ENCODE measurements around the gene POPDC3.

POPDC3 gene

GRCh38 chr6:105151644-105152043 is 28.2 kb downstream of the POPDC3 start:
- ChIA-PET POLR2A (no interaction called here), CTCF (no interaction called here)
- DNase-seq (ENCODE audit: extremely low spot score), result no peak
- TF ChIP-seq TARDBP (IDR thresholded peaks at IDR 0.05) (no peak), FOXA1 (IDR thresholded peaks at IDR 0.05) (no peak), NFRKB (IDR thresholded peaks at IDR 0.05) (no peak), CTBP1 (IDR thresholded peaks at IDR 0.05; ENCODE audit: borderline replicate concordance) (no peak), ELF4 (IDR thresholded peaks at IDR 0.05) (no peak), L3MBTL2 (conservative IDR thresholded peaks at IDR 0.05) (no peak), FOXM1 (IDR thresholded peaks at IDR 0.05; ENCODE audit: borderline replicate concordance) (no peak), PKNOX1 (IDR thresholded peaks at IDR 0.05) (no peak), ARNT (IDR thresholded peaks at IDR 0.05) (no peak), HDGF (IDR thresholded peaks at IDR 0.05; ENCODE audit: borderline replicate concordance) (no peak), SP1 (IDR thresholded peaks at IDR 0.05) (no peak)

- ChIA-PET CTCF (no interaction called here), POLR2A (no interaction called here)
- no peak for DNase-seq (ENCODE audit: extremely low spot score)
- no peak for TF ChIP-seq BHLHE40 (IDR thresholded peaks at IDR 0.05; ENCODE audit: borderline replicate concordance)
- TF ChIP-seq HDGF (IDR thresholded peaks at IDR 0.05; ENCODE audit: borderline replicate concordance), result no peak
- no peak for TF ChIP-seq CTBP1 (IDR thresholded peaks at IDR 0.05; ENCODE audit: borderline replicate concordance)
- TF ChIP-seq SUZ12 (IDR thresholded peaks at IDR 0.05), result no peak
- TF ChIP-seq FOXM1 (IDR thresholded peaks at IDR 0.05; ENCODE audit: borderline replicate concordance), result no peak
- TF ChIP-seq NFRKB (IDR thresholded peaks at IDR 0.05), result no peak
- no peak for TF ChIP-seq ARNT (IDR thresholded peaks at IDR 0.05)
- TF ChIP-seq L3MBTL2 (conservative IDR thresholded peaks at IDR 0.05), result no peak
- TF ChIP-seq PKNOX1 (IDR thresholded peaks at IDR 0.05), result no peak
- TF ChIP-seq FOXK2 (IDR thresholded peaks at IDR 0.05), result no peak
- no peak for TF ChIP-seq TARDBP (IDR thresholded peaks at IDR 0.05)
- no peak for TF ChIP-seq FOXA1 (IDR thresholded peaks at IDR 0.05)
- TF ChIP-seq ZNF384 (IDR thresholded peaks at IDR 0.05), result no peak
Observed at GRCh38 chr6:105138141-105138540, 41.7 kb downstream of the POPDC3 start.

GRCh38 chr6:105137388-105137787 is 42.4 kb downstream of the POPDC3 start:
- ChIA-PET POLR2A (no interaction called here), CTCF (no interaction called here)
- TF ChIP-seq ELF4 (IDR thresholded peaks at IDR 0.05) (no peak), L3MBTL2 (conservative IDR thresholded peaks at IDR 0.05) (peak; percentile 77)
- no peak for DNase-seq (ENCODE audit: extremely low spot score)

- POLR2A ChIA-PET, result interaction anchor here (1.0 kb wide), 1 partner anchor 27 kb away, joined by 3 read pairs; no protein-coding TSS in a partner anchor
- CTCF ChIA-PET, result interaction anchor here (0.6 to 0.8 kb wide), 3 partner anchors 48 to 1020 kb away, joined by 3 to 4 read pairs (median 3); partner anchors contain the start of gene PREP
- TF ChIP-seq SUZ12 (IDR thresholded peaks at IDR 0.05) (no peak), CTBP1 (IDR thresholded peaks at IDR 0.05; ENCODE audit: borderline replicate concordance) (no peak)
- DNase-seq (ENCODE audit: extremely low spot score), result peak; percentile 91
Observed at GRCh38 chr6:105136431-105137350, 43.1 kb downstream of the POPDC3 start.

GRCh38 chr6:105135907-105136430 is 43.8 kb downstream of the POPDC3 start:
- TF ChIP-seq NFRKB (IDR thresholded peaks at IDR 0.05) (no peak), CTBP1 (IDR thresholded peaks at IDR 0.05; ENCODE audit: borderline replicate concordance) (no peak), PKNOX1 (IDR thresholded peaks at IDR 0.05) (no peak), ELF4 (IDR thresholded peaks at IDR 0.05) (no peak), ZNF384 (IDR thresholded peaks at IDR 0.05) (no peak), SP1 (IDR thresholded peaks at IDR 0.05) (no peak), LEF1 (IDR thresholded peaks at IDR 0.05; ENCODE audit: borderline replicate concordance) (no peak), HDGF (IDR thresholded peaks at IDR 0.05; ENCODE audit: borderline replicate concordance) (no peak), FOXM1 (IDR thresholded peaks at IDR 0.05; ENCODE audit: borderline replicate concordance) (no peak), ARNT (IDR thresholded peaks at IDR 0.05) (no peak), FOXK2 (IDR thresholded peaks at IDR 0.05) (no peak), BHLHE40 (IDR thresholded peaks at IDR 0.05; ENCODE audit: borderline replicate concordance) (no peak), L3MBTL2 (conservative IDR thresholded peaks at IDR 0.05) (no peak), FOXA1 (IDR thresholded peaks at IDR 0.05) (no peak), TARDBP (IDR thresholded peaks at IDR 0.05) (no peak), SUZ12 (IDR thresholded peaks at IDR 0.05) (no peak)
- CTCF ChIA-PET, result interaction anchor here (0.6 kb wide), 1 partner anchor 1021 kb away, joined by 3 read pairs; no protein-coding TSS in a partner anchor
- POLR2A ChIA-PET, result interaction anchor here (1.0 kb wide), 1 partner anchor 26 kb away, joined by 3 read pairs; no protein-coding TSS in a partner anchor
- no peak for DNase-seq (ENCODE audit: extremely low spot score)

GRCh38 chr6:105135056-105135455 is 44.8 kb downstream of the POPDC3 start:
- ChIA-PET POLR2A (no interaction called here), CTCF (no interaction called here)
- DNase-seq (ENCODE audit: extremely low spot score), result peak; percentile 40
- TF ChIP-seq FOXK2 (IDR thresholded peaks at IDR 0.05) (no peak), ZNF384 (IDR thresholded peaks at IDR 0.05) (no peak), FOXM1 (IDR thresholded peaks at IDR 0.05; ENCODE audit: borderline replicate concordance) (no peak), SP1 (IDR thresholded peaks at IDR 0.05) (no peak), HDGF (IDR thresholded peaks at IDR 0.05; ENCODE audit: borderline replicate concordance) (no peak), CTBP1 (IDR thresholded peaks at IDR 0.05; ENCODE audit: borderline replicate concordance) (no peak), L3MBTL2 (conservative IDR thresholded peaks at IDR 0.05) (no peak), SUZ12 (IDR thresholded peaks at IDR 0.05) (no peak), BHLHE40 (IDR thresholded peaks at IDR 0.05; ENCODE audit: borderline replicate concordance) (no peak), ELF4 (IDR thresholded peaks at IDR 0.05) (no peak)

Measured in HEK293T (cell line).